Fibroblast of skin of right quadriceps (primary cell): ENCODE measurements around the gene NARS2.
"Not testable (repeated sequence)": the region's sequence is repeated elsewhere in the genome, so short reads cannot be mapped to it uniquely, and the experiment has no call there.

Experiments used
- DNase-seq: peaks from one replicate; pipeline ENCODE4 v3.0.0-alpha.2; 2013

The NARS2 gene

DNA sequence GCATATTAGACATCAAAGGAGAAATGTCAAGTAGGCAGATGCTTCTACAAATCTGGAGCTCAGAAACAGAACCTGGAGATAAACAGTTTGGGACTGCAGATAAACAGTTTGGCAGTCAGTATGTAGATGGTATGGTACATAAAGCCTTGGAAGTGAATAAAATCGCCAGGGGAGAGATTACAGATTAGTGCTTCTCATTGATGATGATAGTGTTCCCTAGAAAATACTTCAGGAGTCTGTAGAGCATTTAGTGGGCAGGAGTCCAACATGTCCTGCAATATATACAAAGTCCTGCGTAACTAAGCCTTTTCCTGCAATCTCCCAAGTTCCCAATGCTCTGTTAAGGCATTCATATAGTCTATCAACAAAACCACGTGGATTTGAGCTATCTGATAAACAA lies 35.2 kb downstream of the NARS2 start:
- no peak for DNase-seq

- DNase-seq: no peak
These were observed 37.7 kb downstream of the NARS2 start for GRCh38 chr11:78536933-78537332.

DNA sequence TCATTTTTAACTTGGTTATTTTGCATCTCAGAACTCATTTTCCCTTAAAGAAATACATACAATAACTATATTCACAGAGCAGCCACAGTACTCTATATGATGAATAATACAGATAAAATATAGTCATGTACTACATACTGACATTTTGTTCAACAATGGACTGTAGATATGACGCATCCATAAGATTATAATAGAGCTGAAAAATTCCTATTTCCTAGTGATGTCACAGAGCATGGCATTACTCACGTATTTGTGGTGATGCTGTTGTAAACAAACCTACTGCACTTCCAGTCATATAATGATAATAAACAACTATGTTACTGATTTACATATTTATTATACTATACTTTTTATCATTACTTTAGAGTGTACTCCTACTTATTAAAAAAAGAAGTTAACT lies 38.7 kb downstream of the NARS2 start:
- no peak for DNase-seq

- no peak for DNase-seq
These were observed 39.6 kb downstream of the NARS2 start for GRCh38 chr11:78535027-78535426.

DNA sequence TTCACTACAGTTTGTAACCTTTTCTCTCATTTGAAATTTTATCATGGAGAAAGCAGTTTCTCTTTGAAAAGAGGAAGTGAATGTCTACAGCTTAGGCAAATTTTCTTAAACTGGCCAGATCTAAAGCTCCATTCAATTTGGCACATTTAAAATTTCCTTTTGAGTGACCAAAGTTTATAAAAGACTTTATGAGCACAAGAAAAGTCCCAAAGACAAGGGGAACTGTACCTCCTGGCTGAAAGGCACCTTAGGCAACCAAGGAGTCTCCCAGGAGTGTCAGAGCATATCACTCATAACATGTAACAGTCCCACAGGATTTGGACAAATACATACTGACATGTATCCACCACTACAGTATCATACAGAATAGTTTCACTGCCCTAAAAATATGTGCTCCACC lies 41.3 kb downstream of the NARS2 start:
- DNase-seq: no peak

DNA sequence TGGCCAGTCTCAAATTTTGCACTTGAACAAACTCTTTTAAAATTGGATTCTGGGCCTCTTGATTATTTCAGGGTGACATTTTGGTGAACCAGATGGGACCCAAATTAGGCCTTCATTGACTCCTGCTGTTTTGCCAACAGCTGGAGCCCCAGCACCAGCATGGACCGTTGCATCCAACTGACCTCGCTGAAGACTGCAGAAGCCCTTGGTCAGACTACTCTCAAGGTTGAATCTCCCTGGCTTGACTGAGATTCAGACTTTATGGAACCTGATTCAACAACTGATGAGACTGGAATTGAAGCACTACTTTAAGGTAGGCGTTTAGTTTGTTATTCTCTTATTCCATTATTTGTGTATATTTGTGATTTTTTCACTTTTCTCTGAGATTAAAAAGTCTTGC lies 41.7 kb downstream of the NARS2 start:
- DNase-seq: no peak

DNA sequence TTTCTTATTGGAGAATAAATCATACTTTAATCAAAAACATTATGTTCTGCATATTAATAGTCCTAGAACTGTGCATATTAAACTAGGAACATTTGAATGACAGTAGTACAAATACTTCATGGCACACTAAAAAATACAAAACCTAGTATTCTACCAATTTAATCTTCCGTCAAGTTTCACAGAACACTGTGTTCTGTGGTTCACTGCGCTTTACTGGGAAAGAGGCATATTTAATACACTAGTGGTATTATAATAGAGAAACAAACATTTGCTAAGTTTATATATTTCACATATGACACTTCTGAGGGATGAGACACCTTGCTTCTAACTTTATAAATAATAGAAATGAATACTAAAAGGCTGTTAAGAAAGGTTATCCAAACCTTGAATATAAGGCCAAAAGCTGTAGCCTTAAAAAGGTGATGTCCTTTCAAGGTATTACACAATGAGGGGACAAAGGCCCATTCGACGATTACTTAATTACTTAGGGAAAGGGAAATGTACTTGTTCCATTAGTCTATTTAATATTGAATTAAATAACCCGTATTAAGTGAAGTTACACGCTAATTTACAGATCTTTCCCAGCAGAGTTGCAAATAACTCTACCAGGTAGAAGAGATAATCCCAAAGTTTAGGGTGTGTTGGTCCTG lies 48.0 kb downstream of the NARS2 start:
- no peak for DNase-seq

GRCh38 chr11:78525720-78526119 lies 48.9 kb downstream of the NARS2 start:
- no peak for DNase-seq

DNA sequence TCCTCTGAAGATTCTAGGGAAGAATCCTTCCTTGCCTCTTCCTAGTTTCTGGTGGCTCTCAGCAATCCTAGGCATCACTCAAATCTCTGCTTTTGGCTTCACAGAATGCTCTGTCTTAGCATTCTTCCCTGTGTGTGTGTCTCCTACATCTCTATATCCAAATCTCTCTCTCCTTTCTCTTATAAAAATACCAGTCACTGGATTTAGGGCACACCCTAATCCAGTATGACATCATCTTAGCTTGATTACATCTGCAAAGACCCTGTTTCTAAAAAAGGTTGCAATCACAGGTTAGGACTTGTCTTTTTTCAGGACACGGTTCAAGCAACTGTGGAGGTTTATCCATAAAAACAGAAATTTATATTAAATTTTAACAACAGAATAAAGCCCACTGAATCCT lies 54.4 kb downstream of the NARS2 start:
- no peak for DNase-seq

- DNase-seq: no peak
These were observed 58.4 kb downstream of the NARS2 start for GRCh38 chr11:78516281-78516680.

DNA sequence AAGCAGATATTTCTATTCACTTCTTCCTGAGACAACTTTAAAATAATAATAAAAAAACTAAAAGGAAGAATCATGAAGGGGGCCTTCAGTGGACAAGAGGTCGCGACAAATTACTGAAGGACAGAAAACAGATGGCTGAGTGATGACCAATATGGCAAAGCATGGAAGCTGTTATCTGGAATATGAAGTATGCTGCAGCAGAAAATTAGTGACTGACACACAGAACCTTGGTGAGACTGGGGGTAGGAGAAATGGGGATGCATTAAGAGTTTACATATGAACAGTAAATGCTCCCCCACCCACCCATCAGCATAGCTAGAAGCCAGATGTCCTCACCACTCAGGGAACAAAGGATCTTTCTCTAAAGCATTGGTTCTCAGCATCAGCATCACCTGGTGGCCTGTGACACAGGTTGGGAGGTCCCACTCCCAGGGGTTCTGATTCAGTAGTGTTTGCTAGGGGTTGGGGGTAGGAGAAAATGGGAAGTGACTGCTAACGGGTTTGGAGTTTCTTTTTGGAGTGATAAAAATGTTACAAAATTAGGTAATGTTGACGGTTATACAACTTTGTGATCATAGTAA lies 59.7 kb downstream of the NARS2 start:
- no peak for DNase-seq

DNA sequence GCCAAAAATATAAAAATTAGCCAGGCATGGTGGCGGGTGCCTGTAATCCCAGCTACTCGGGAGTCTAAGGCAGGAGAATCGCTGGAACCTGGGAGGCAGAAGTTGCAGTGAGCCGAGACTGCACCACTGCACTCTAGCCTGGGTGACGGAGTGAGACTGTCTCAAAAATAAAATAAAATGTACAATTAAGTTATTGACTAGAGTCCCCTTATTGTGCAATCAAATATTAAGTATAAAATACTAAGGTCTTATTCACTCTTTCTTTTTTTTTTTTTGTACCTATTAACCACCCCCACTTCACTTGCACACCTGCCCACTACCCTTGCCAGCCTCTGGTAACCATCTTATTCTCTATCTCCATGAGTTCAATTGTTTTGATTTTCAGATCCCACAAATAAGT lies 61.6 kb downstream of the NARS2 start:
- not testable (repeated sequence) for DNase-seq

DNA sequence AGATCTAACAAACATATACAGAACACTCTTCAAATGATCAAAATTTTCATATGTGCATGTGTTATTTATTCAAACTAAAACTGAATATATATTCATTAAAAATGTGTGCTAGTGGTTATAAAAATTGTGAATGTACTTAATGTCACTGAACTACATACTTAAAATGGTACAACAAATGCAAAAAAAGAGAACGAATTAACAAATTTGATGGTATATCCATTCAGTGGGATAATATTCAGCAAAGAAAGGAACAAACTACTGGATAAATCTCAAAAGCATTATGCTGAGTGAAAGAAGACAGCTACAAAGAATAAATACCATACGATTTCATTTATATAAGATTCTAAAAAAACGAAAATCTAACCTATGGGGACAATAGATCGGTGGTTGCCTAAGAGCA lies 64.1 kb downstream of the NARS2 start:
- DNase-seq: no peak

DNA sequence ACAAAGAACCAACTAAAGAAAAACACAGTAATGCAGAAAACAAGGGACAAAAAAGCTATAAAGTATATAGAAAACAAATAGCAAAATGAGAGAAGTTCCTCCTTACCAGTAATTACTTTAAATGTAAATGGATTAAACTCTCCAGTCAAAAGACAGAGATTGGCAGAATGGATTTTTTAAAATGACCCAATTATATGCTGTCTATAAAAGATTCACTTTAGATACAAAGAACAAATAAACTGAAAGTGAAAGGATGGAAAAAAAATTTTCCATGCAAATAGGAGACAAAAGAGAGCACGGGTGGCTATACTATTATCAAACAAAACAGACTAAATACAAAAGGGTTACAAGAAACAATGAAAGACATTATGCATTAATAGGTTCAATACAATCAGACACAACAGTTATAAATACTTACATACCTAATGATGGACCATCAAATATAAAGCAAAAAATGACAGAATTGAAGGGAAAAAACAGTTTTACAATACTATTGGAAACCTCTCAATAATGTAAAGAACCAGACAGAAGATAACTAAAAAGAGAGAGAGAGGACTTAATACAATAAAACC lies 64.6 kb downstream of the NARS2 start:
- no peak for DNase-seq

DNA sequence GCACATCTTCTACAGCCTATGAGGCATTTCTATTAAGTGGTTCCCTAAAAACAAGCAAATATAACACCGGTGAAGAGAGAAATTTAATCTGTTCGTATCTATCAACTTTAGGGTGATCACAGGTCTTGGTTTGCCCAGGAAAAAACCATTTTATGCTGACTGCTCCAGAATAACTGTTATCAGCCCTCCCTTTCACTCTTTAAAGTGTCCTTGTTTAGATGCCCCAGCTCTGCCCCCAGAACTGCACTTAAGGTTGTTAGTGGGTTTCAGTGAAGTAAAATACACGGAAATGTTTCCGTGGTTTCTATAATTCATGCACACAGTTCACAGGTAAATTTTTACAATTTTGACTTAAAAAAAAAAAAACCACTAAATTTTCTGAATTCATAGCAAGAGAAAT lies 70.0 kb downstream of the NARS2 start:
- no peak for DNase-seq

- no peak for DNase-seq
These were observed 70.5 kb downstream of the NARS2 start for GRCh38 chr11:78504181-78504580.

GRCh38 chr11:78499971-78500370 lies 74.7 kb downstream of the NARS2 start:
- DNase-seq: peak; percentile 10

GRCh38 chr11:78497293-78497692 lies 77.4 kb downstream of the NARS2 start:
- DNase-seq: no peak

- DNase-seq: no peak
These were observed 81.2 kb downstream of the NARS2 start for GRCh38 chr11:78493413-78493975.

- no peak for DNase-seq
These were observed 81.7 kb downstream of the NARS2 start for GRCh38 chr11:78492973-78493372.

- DNase-seq: no peak
These were observed 85.5 kb downstream of the NARS2 start for GRCh38 chr11:78489184-78489583.

DNA sequence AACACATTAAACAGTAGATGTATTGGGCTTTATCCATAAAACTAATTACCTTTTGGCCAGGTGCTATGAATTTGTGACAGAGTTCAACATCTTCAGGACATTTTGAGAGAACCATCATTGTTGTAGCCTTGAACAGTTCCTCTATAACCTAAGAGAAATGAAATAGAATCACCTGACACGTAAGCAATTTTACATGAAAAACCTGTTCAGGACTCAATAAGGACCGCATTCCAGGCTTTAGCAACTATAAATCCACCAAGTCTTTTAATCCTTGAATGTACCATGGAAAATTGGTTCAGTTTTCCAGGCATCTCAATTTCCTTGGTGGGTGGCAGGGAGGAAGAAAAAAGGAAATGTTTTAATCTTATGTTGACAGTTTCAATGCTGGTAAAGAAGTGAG lies 96.1 kb downstream of the NARS2 start:
- no peak for DNase-seq

DNA sequence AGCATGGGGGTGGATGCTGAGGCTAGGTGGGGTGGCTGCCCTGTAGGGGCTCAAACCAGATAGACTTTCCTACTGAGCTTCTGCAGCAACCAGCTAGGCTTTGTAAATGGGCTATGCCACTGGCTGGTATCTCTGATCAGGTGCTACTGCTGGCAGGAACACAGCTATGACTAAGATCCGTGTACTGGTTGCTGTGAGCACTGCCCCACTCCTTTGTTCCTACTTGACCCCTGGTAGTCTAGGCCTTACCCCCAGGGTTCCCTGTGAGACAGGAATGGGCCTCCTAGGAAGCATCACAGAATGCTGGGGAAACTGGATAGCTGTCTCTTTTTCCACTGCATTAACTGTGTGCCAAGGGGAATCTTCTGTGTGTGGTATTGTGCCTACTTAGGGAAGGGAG lies 98.6 kb downstream of the NARS2 start:
- DNase-seq: no peak

DNA sequence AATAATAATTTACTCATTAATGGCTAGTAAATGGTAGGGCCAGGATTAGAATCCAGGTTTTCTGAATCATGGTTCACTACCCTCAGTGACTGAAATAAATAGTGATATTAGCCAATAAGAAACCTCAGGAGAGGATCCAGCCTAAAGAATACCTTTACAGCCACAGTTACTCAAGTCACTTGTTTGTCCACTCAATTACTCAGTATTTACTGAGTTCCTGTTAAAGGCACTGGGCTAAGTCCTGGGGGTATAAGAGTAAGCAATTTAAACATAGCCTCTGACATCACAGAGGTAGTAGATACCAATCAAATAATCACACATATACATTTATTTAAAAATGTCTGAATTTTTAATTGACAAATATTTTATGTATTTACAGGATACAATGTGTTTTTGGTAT lies 100.2 kb downstream of the NARS2 start:
- DNase-seq: no peak

- DNase-seq: no peak
These were observed 101.8 kb downstream of the NARS2 start for GRCh38 chr11:78472905-78473304.
